Measurements from ENCODE around the gene COPE. TPM values are rescaled to one million over a fixed set of nuclear protein-coding genes. Genes with fewer than 3 reads are reported as not detected.

COPE gene
- total and polyA plus RNA-seq, 2 donors (not counting 1 experiment from before 2014, with no cell fraction given), result 154 to 279 TPM

- ChIA-PET POLR2A (interaction anchor here (0.5 kb wide), 1 partner anchor 319 kb away, joined by 3 read pairs; no protein-coding TSS in a partner anchor), CTCF (interaction anchor here (0.8 kb wide), 1 partner anchor 406 kb away, joined by 3 read pairs; no protein-coding TSS in a partner anchor)
- H3K36me3 ChIP-seq (replicated peaks in 1 of 2; ENCODE audit: control extremely low read depth in 1 of 2, control insufficient read depth in 1 of 2, extremely low read depth in 1 of 2, insufficient read depth in 2 of 2, low read length in 1 of 2), result peaks cover 0 to 85% of the 10 kb centered on the region in 2 experiments
- H3K4me1 ChIP-seq (ENCODE audit: control insufficient read depth in 2 of 2, insufficient read depth in 2 of 2, low read length in 2 of 2), result peaks cover 2 to 17% of the 10 kb centered on the region in 2 donors
- peaks cover 61% of the 10 kb centered on the region for H4K20me1 ChIP-seq (ENCODE audit: control insufficient read depth, insufficient read depth, low read length, poor library complexity, severe bottlenecking)
- H2AFZ ChIP-seq (ENCODE audit: insufficient read depth, low read depth, low read length, poor library complexity, severe bottlenecking), result no peak overlapping the region
- no peak for ATAC-seq (ENCODE audit: low read depth)
- peaks cover 10% of the 10 kb centered on the region for H3K4me1 Mint-ChIP-seq
- no peaks in the 10 kb centered on the region for H3K9me3 Mint-ChIP-seq (ENCODE audit: insufficient read depth)
- no peak overlapping the region for H3K27ac Mint-ChIP-seq
- intact Hi-C loops (cut with micrococcal nuclease), result no loop called here
- no peak for DNase-seq
- H3K4me3 ChIP-seq (ENCODE audit: control extremely low read depth in 1 of 5, extremely low read depth in 1 of 5, insufficient read depth in 1 of 5, low read depth in 2 of 5, low read length in 4 of 5), result no peak overlapping the region
- WGBS (ENCODE audit: insufficient coverage), result 99% methylated on average over 33 of the region's 33 CpGs
- H3K79me2 ChIP-seq (ENCODE audit: control insufficient read depth, insufficient read depth, low read length), result peaks cover 3% of the 10 kb centered on the region
- H3K9ac ChIP-seq (ENCODE audit: low read length), result no peak overlapping the region
- H3K9me3 ChIP-seq (ENCODE audit: control extremely low read depth in 1 of 3, control insufficient read depth in 2 of 3, insufficient read depth in 1 of 3, low read length in 2 of 3), result peaks cover 0 to 3% (median 0%) of the 10 kb centered on the region in 3 donors
- no peak overlapping the region for H3K4me3 Mint-ChIP-seq
- TF ChIP-seq, protein P1, sequence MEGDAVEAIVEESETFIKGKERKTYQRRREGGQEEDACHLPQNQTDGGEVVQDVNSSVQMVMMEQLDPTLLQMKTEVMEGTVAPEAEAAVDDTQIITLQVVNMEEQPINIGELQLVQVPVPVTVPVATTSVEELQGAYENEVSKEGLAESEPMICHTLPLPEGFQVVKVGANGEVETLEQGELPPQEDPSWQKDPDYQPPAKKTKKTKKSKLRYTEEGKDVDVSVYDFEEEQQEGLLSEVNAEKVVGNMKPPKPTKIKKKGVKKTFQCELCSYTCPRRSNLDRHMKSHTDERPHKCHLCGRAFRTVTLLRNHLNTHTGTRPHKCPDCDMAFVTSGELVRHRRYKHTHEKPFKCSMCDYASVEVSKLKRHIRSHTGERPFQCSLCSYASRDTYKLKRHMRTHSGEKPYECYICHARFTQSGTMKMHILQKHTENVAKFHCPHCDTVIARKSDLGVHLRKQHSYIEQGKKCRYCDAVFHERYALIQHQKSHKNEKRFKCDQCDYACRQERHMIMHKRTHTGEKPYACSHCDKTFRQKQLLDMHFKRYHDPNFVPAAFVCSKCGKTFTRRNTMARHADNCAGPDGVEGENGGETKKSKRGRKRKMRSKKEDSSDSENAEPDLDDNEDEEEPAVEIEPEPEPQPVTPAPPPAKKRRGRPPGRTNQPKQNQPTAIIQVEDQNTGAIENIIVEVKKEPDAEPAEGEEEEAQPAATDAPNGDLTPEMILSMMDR (IDR thresholded peaks at IDR 0.05), result no peak
- no peak for TF ChIP-seq EZH2 (IDR thresholded peaks at IDR 0.05; ENCODE audit: borderline replicate concordance, insufficient read depth, low read depth, low read length, poor library complexity, severe bottlenecking)
- no peak overlapping the region for H3K4me2 ChIP-seq (replicated peaks; ENCODE audit: low read depth, low read length, poor library complexity, severe bottlenecking)
- no peaks in the 10 kb centered on the region for H3K27me3 ChIP-seq (replicated peaks in 1 of 4; ENCODE audit: control extremely low read depth in 1 of 4, control insufficient read depth in 3 of 4, insufficient read depth in 4 of 4, low read length in 3 of 4)
- no peaks in the 10 kb centered on the region for H3K27me3 Mint-ChIP-seq
- H3K27ac ChIP-seq (ENCODE audit: low read length in 2 of 2), result no peak overlapping the region
These were observed 56.0 kb downstream of the COPE start for GRCh38 chr19:18862976-18863842.

DNA sequence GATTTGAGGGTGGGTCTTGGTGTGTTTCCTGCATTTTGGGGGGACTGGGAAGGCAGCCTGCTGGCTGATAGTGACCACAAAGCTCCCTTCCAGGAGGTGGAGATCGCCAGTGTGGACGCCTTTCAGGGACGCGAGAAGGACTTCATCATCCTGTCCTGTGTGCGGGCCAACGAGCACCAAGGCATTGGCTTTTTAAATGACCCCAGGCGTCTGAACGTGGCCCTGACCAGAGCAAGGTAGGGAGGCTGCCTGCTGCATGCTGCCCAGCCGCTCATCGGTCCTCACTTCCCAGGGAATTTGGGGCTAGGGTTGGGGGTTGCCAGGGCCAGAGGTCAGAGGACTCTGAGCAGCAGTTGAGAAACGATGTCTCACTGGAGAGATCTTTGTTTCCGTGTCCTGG is 57.3 kb downstream of the COPE start:
- no peak overlapping the region for H3K4me3 ChIP-seq (ENCODE audit: control extremely low read depth in 1 of 5, extremely low read depth in 1 of 5, insufficient read depth in 1 of 5, low read depth in 2 of 5, low read length in 4 of 5)
- no peak overlapping the region for H3K4me3 Mint-ChIP-seq
- H3K4me1 ChIP-seq (ENCODE audit: control insufficient read depth in 2 of 2, insufficient read depth in 2 of 2, low read length in 2 of 2), result peaks cover 2 to 17% of the 10 kb centered on the region in 2 donors
- ChIA-PET CTCF (no interaction called here), POLR2A (interaction anchor here (0.7 kb wide), 1 partner anchor 13 kb away, joined by 4 read pairs; no protein-coding TSS in a partner anchor)
- no peak overlapping the region for H2AFZ ChIP-seq (ENCODE audit: insufficient read depth, low read depth, low read length, poor library complexity, severe bottlenecking)
- peaks cover 0 to 3% (median 0%) of the 10 kb centered on the region in 3 donors for H3K9me3 ChIP-seq (ENCODE audit: control extremely low read depth in 1 of 3, control insufficient read depth in 2 of 3, insufficient read depth in 1 of 3, low read length in 2 of 3)
- no peak overlapping the region for H3K4me2 ChIP-seq (replicated peaks; ENCODE audit: low read depth, low read length, poor library complexity, severe bottlenecking)
- no peak for TF ChIP-seq EZH2 (IDR thresholded peaks at IDR 0.05; ENCODE audit: borderline replicate concordance, insufficient read depth, low read depth, low read length, poor library complexity, severe bottlenecking)
- TF ChIP-seq, protein P1 (IDR thresholded peaks at IDR 0.05), result no peak
- no peak overlapping the region for H3K27ac Mint-ChIP-seq
- no peaks in the 10 kb centered on the region for H3K27me3 ChIP-seq (replicated peaks in 1 of 4; ENCODE audit: control extremely low read depth in 1 of 4, control insufficient read depth in 3 of 4, insufficient read depth in 4 of 4, low read length in 3 of 4)
- intact Hi-C loops (cut with micrococcal nuclease), result no loop called here
- no peak for ATAC-seq (ENCODE audit: low read depth)
- H3K36me3 ChIP-seq (replicated peaks in 1 of 2; ENCODE audit: control extremely low read depth in 1 of 2, control insufficient read depth in 1 of 2, extremely low read depth in 1 of 2, insufficient read depth in 2 of 2, low read length in 1 of 2), result peaks cover 0 to 86% of the 10 kb centered on the region in 2 experiments
- WGBS (ENCODE audit: insufficient coverage), result 98% methylated on average over 12 of the region's 12 CpGs
- H3K4me1 Mint-ChIP-seq, result peaks cover 9% of the 10 kb centered on the region
- H4K20me1 ChIP-seq (ENCODE audit: control insufficient read depth, insufficient read depth, low read length, poor library complexity, severe bottlenecking), result peaks cover 56% of the 10 kb centered on the region
- H3K79me2 ChIP-seq (ENCODE audit: control insufficient read depth, insufficient read depth, low read length), result no peaks in the 10 kb centered on the region
- H3K27ac ChIP-seq (ENCODE audit: low read length in 2 of 2), result no peak overlapping the region
- no peak overlapping the region for H3K9ac ChIP-seq (ENCODE audit: low read length)
- no peaks in the 10 kb centered on the region for H3K9me3 Mint-ChIP-seq (ENCODE audit: insufficient read depth)
- no peaks in the 10 kb centered on the region for H3K27me3 Mint-ChIP-seq
- DNase-seq, result no peak

Measured in B cell (primary cell).